Measurements from ENCODE around the gene PGP. TPM values are rescaled to one million over a fixed set of nuclear protein-coding genes. Genes with fewer than 3 reads are reported as not detected.

Gene PGP
- polyA plus RNA-seq, 1 donor from 2014 or later: 6.4 TPM

DNA sequence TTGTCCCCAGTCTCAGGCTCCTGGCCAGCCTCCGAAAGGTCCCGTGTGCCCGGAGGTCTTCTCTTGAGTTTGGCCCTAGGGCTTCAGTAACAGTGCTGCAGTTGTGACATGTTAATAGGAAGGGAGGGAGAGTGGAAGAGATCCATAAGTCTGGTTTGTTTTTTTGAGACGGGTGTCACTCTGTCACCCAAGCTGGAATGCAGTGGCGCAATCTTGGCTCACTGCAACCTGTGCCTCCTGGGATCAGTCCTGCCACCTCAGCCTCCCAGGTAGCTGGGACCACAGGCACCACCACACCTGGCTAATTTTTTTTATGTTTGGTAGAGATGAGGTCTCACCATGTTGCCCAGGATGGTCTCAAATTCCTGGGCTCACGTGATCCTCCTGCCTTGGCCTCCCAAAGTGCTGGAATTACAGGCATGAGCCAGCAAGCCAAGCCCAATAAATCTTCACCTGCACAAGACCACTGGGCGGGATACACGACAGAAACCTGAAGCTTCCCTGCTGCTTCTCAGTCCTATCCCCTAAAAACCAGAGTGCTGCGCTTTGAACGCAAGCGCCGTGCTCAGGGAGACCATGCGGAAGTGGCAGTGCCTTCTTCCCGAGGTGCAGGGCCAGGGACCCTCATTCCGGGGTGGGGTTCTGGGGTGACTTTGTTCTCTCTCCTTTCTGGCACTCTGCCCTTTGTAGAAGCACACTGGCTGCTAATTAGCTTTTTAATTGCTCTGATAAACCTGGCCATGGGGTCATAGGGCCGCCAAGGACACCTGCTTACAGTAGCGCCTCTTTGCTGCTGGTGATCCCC is 48.2 kb downstream of the PGP start:
- no peaks in the 10 kb centered on the region for H3K9me3 Mint-ChIP-seq
- H3K4me1 Mint-ChIP-seq: no peaks in the 10 kb centered on the region
- peak overlapping the region in 1 of 3 donors; percentile 31 for H3K27ac Mint-ChIP-seq
- H3K36me3 Mint-ChIP-seq: no peaks in the 10 kb centered on the region
- no peak overlapping the region for H3K4me3 Mint-ChIP-seq
- no peaks in the 10 kb centered on the region for H3K27me3 Mint-ChIP-seq

DNA sequence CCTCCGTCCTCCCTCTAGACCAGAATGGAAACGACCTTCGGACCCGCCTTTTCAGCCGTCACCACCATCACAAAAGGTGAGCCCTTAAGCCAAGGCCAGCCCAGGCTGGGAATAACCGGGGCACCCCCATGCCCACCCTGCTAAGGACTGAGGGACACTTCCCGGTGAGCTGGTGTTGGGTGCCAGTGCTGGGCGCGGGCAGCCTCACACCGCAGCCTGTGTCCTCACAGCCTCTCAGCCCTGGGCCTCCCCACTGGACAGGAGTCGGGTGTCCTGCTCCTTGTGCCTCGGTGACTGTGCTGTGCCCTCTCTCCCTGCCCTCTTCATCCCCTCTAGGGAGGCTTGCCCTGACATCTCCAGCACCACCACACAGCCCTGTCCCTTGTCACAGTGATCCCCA is 48.8 kb downstream of the PGP start:
- no peak overlapping the region for H3K4me3 Mint-ChIP-seq
- H3K9me3 Mint-ChIP-seq: no peaks in the 10 kb centered on the region
- H3K27ac Mint-ChIP-seq: no peak overlapping the region
- no peaks in the 10 kb centered on the region for H3K27me3 Mint-ChIP-seq
- peaks cover 0 to 2% (median 2%) of the 10 kb centered on the region in 3 donors for H3K4me1 Mint-ChIP-seq
- H3K36me3 Mint-ChIP-seq: no peaks in the 10 kb centered on the region

DNA sequence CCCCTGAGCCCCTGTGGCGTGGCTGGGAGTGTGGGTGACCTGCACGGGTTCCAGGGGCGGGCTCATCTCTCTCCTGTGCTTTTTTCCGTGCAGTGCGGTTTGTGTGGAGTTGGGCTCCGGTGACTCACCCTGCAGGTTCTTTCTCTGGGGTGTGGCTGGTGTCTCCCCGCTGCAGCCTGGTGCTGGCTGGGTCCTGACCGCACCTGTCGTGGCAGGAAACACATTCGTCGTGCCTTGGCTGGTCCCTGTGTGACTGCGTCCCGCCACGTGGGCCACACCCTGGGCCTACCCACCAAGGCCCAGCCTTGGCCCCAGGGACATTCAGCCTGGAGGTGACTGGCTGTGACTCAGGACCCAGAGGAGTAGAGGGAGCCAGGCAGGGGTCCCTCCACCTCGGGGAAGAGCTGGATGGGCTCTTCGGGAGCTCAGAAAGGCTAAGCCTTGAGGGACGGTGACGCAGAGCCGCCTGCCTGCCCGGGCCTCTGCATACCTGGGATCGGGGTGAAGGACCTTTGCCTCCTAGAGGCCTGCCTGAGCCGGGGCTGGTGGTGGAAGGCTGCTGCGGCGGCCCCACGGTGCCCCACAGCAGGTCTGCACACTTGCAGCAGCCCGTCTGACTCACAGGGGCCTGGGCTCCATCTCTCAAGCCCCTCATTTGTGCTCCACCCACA is 51.3 kb downstream of the PGP start:
- Mint-ChIP-seq H3K36me3 (no peaks in the 10 kb centered on the region), H3K4me1 (peaks cover 0 to 8% (median 6%) of the 10 kb centered on the region in 3 donors), H3K27me3 (no peaks in the 10 kb centered on the region), H3K4me3 (no peak overlapping the region), H3K9me3 (no peaks in the 10 kb centered on the region), H3K27ac (peak overlapping the region in 1 of 3 donors; percentile 64)

DNA sequence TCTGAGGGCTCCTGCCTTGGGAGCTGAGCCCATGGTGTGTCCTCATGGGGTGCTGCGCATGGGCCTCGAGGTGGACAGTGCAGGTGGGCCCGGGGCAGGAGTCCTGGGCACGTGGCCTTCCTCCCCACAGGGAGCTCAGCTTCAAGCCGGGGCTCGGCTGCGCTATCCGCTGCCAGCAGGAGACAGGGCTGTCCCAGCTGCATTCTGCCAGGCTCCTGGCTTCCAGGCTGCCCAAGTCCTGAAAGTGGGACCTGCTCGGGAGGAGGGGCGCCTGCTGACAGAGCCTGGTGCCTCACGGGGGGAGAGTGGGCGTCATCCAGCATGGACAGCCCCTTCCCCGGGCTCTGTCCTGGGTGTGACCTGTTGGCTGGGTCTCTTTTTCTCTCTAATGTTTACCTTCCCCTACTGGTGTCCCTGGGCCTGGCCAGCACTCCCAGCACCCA is 51.9 kb downstream of the PGP start:
- peaks cover 0 to 8% (median 8%) of the 10 kb centered on the region in 3 donors for H3K4me1 Mint-ChIP-seq
- no peaks in the 10 kb centered on the region for H3K36me3 Mint-ChIP-seq
- H3K27me3 Mint-ChIP-seq: no peaks in the 10 kb centered on the region
- H3K4me3 Mint-ChIP-seq: no peak overlapping the region
- H3K9me3 Mint-ChIP-seq: no peaks in the 10 kb centered on the region
- H3K27ac Mint-ChIP-seq: no peak overlapping the region

DNA sequence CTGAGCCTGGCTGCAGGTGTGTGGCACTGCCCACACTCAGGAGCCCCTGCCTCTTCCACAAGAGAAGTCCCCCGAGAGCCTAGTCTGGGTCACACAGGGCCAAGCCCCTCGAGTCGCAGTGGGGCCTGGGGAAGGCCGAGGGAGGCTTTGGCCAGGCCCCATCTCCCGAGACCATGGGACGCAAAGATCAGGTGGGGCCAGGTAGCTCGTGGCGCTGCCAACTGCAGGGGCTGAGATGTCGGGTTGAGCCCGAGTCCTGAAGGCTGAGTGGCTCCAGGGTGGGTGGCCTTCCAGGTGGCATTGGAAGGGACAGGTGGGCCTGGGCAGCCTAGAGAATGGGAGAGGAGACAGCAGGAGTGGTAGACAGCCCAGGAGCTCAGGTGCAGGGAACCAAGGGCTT is 52.7 kb downstream of the PGP start:
- H3K27me3 Mint-ChIP-seq: no peaks in the 10 kb centered on the region
- H3K9me3 Mint-ChIP-seq: no peaks in the 10 kb centered on the region
- no peaks in the 10 kb centered on the region for H3K36me3 Mint-ChIP-seq
- no peak overlapping the region for H3K27ac Mint-ChIP-seq
- H3K4me3 Mint-ChIP-seq: peak overlapping the region in 2 of 4 donors; percentile 32 to 63
- H3K4me1 Mint-ChIP-seq: peaks cover 0 to 15% (median 14%) of the 10 kb centered on the region in 3 donors

Other genes with a start within 250 kb of the PGP start
- not detected for gene RNF151, start 248.0 kb downstream of the PGP start, polyA plus RNA-seq
- 52.0 TPM for gene TBL3, start 242.8 kb downstream of the PGP start, polyA plus RNA-seq
- gene NOXO1, start 233.4 kb downstream of the PGP start, polyA plus RNA-seq: not detected
- 39.0 TPM for gene GFER, start 230.6 kb downstream of the PGP start, polyA plus RNA-seq
- gene SYNGR3, start 224.9 kb downstream of the PGP start, polyA plus RNA-seq: 4.9 TPM
- 11.0 TPM for gene ZNF598, start 205.0 kb downstream of the PGP start, polyA plus RNA-seq
- not detected for gene NPW, start 195.1 kb downstream of the PGP start, polyA plus RNA-seq
- gene NHERF2, start 187.9 kb downstream of the PGP start, polyA plus RNA-seq: not detected
- gene NTHL1, start 167.0 kb downstream of the PGP start, polyA plus RNA-seq: 35.2 TPM
- 30.3 TPM for gene TSC2, start 166.9 kb downstream of the PGP start, polyA plus RNA-seq
- 7.4 TPM for gene PKD1, start 78.9 kb downstream of the PGP start, polyA plus RNA-seq
- gene RAB26, start 66.2 kb downstream of the PGP start, polyA plus RNA-seq: 0.41 TPM
- gene TRAF7, start 59.1 kb downstream of the PGP start, polyA plus RNA-seq: 7.0 TPM
- not detected for gene CASKIN1, start 18.2 kb downstream of the PGP start, polyA plus RNA-seq
- 44.1 TPM for gene MLST8, start 9.4 kb downstream of the PGP start, polyA plus RNA-seq
- gene BRICD5, start 4.0 kb downstream of the PGP start, polyA plus RNA-seq: 0.35 TPM
- 23.2 TPM for gene E4F1, start 8.8 kb upstream of the PGP start, polyA plus RNA-seq
- gene DNASE1L2, start 21.6 kb upstream of the PGP start, polyA plus RNA-seq: not detected
- 65.1 TPM for gene ECI1, start 36.7 kb upstream of the PGP start, polyA plus RNA-seq
- gene RNPS1, start 53.3 kb upstream of the PGP start, polyA plus RNA-seq: 330 TPM
- gene ABCA3, start 125.9 kb upstream of the PGP start, polyA plus RNA-seq: 1.7 TPM
- 5.6 TPM for gene CCNF, start 214.6 kb upstream of the PGP start, polyA plus RNA-seq
- gene TEDC2, start 245.3 kb upstream of the PGP start, polyA plus RNA-seq: 1.0 TPM

Data from IgD-negative memory B cell (primary cell).